HG02852 (cell line): ENCODE measurements around the gene ARNT2.

Experiments
- ATAC-seq: cut with Tn5 transposase; IDR thresholded peaks from one replicate; pipeline ENCODE4 v1.9.1; 2021; ENCODE audit warnings: mild to moderate bottlenecking, moderate library complexity; ENCODE audit not compliant: unreplicated experiment

The ARNT2 gene

DNA sequence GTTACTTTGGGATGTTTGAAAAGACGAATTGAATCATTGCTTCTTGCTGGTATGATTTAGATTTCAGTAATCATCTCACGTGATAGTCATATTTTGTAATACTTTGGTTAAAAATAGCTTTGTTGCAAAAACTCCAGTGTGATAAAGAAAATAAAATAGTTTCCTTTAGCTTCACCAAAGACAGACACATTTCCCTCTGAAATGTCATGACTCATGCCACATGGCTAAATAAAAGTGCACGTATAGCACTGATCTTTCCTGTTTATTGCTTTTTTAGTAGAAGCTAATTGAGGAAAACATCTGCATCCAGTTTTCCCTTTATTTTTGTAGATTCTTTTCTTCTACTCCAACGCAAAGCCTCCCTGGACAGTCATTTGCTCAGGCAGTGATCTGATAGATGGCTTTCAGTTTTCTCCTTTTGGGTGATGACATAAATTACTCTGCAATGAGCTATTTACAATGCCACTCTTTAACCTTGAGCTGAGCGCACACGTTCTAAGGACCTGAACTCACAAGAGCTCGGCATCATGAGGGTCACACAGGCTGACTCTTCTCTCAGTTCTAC, 84.9 kb downstream of the ARNT2 start:
- no peak for ATAC-seq

GRCh38 chr15:80490431-80490990, 86.3 kb downstream of the ARNT2 start:
- no peak for ATAC-seq

- ATAC-seq, result no peak
These were observed 87.1 kb downstream of the ARNT2 start for GRCh38 chr15:80491163-80491847.

DNA sequence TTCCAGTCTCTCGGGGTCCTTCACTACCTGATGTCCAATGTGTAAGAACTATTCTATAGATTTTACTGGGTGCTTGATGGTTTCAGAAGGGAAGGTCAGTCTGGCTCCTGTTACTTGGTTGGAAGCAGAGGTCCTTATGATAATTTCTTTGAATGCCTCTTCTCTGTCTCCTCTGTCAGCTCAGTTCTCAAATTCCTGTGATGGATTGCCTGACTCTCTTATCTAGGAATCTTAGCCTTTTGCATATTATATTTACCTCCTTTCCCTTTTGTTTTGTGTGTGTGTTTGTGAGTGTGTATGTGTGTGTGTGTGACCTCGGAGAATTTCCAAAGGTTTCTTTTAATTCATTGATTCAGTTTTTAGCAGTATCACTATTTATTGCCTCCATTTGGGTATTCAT, 88.2 kb downstream of the ARNT2 start:
- ATAC-seq, result no peak

GRCh38 chr15:80492874-80493273, 88.7 kb downstream of the ARNT2 start:
- ATAC-seq, result no peak

DNA sequence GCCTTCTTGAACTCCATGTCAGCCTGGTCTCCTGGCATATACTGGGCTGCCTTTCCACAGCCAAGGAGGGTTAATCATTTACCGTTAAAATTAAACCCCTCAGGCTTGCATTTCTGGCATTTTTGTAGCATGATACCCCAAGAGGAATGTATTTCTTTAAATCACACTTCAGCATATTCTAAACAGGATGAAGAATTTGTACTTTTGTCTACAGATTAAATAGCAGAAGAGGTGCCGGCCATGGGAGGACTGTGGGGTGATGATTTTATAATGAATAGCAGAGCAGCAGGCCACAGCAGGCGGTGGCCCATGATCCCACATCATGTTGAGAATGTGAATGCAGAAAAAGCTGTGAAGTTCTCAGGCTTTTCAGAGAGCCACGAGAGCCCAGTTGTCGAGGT, 90.2 kb downstream of the ARNT2 start:
- no peak for ATAC-seq

DNA sequence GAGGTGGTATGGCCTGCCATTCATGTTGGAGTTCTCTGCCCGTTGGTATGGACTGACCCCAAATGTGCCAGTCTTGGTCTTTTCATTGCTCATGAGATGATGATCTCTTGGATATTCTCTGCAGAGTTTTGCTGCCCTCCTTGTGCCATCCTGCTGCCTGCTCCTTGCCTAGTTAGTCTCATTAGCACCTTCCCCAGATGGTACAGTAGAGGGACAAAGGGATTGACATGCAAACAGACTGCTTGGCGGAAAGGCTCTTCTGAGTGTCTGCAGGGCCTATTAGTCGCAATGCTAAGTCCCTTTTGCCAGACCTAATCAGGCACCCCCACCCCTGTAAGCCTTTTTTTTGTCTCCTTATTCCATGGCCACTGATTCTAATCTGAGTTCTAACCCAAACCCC, 90.6 kb downstream of the ARNT2 start:
- ATAC-seq, result no peak

- ATAC-seq, result no peak
These were observed 91.3 kb downstream of the ARNT2 start for GRCh38 chr15:80495401-80495942.

DNA sequence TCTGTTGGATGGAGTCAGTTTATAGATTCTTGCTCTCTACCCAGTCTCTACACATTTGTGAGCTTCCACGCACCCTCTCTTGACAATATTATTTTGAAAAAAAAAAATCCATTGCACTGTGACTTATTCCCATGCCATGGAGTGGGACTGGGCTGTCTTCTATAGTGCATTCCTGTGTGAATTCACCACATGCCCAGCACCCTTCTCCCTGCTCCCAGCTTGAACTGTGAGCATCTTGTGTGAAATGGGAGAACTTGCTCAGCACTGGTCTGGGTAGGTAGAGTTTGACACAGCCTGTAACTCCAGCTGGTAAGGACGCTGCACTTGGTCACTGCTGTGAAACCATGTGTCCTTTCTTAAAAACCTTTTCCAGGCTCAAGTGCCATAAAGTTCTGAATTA, 91.9 kb downstream of the ARNT2 start:
- no peak for ATAC-seq

GRCh38 chr15:80497221-80497620, 93.0 kb downstream of the ARNT2 start:
- ATAC-seq, result no peak

- no peak for ATAC-seq
These were observed 94.5 kb downstream of the ARNT2 start for GRCh38 chr15:80498652-80499051.

GRCh38 chr15:80500021-80500420, 95.8 kb downstream of the ARNT2 start:
- no peak for ATAC-seq

- ATAC-seq, result no peak
These were observed 97.3 kb downstream of the ARNT2 start for GRCh38 chr15:80501476-80501875.

GRCh38 chr15:80502782-80503181, 98.6 kb downstream of the ARNT2 start:
- no peak for ATAC-seq

DNA sequence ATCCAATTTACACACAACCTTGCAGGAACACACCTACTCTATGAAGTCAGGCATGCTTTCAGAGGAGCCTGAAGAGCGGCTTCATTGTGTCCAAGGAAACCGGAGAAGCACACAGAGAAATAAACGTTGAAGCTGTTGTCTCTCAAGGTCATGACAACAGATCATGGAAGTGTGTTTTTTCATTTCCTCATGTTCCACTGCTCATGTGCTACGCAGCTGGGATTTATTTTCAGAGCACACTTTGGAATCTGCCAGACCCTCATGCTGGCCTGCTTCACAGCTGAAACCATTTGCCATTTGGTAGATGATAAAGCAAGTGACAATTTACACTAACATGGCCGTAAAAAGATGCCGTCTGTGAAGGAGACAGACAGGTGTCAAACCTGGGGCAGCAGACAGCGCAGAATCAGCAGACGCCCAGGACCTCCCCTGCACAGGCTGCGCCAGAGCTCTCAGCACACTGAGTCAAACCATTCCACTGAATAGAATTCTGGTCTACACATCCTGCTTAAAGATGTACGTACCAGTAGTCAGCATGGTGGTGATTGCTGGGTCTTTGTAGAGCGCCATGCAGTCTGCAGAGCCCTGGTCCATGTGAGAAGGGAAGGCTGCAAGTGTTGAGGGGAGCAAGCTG, 99.3 kb downstream of the ARNT2 start:
- ATAC-seq, result no peak

DNA sequence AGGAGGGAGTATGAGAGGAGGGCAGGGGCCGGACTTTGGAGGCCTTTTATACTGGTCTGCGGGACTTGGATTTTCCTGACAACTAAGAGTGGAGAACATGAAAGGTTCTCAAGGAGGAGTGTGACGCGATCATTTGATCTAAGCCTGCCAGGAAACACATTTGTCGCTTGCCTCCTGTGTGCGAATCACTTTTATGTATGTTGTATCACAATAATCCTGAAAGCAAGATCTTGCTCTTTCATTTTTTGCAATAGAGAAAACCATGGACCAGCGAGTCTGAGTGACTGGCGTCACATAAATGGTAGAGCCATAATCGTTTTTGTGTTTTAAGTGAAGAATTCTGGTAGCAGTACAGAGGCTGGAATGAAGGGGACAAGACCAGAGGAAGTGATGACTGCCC, 100.7 kb downstream of the ARNT2 start:
- no peak for ATAC-seq

DNA sequence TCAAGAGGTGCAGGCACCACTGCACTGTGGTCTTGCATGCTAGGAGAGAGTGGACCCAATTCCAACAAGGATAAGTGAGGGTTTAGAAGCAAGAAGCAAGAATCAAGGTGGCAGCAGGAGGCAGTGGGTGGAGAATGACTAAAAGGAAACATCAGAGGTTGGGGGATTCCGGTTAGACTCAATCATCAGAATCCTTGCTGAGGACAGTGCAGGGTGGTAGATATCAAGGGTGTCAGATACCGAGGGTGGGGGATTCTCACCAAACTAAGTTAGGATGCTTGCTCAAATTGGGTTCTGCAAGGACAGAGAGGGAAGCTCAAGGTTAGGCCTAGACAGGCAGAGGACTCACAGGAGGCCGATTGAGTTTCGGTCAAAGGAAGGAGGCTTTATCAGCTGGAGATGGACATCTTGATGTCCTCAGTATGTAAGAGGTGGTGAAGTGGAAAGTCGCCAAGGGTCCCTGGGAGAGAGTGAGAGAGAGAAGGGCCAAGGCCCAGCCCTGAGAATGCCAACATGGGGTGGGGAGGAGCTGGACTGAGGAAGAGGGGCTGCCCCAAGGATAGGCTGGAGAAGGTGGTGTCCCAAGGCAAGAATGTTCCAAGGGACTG, 102.2 kb downstream of the ARNT2 start:
- ATAC-seq, result no peak

- ATAC-seq, result no peak
These were observed 102.9 kb downstream of the ARNT2 start for GRCh38 chr15:80507131-80507530.

DNA sequence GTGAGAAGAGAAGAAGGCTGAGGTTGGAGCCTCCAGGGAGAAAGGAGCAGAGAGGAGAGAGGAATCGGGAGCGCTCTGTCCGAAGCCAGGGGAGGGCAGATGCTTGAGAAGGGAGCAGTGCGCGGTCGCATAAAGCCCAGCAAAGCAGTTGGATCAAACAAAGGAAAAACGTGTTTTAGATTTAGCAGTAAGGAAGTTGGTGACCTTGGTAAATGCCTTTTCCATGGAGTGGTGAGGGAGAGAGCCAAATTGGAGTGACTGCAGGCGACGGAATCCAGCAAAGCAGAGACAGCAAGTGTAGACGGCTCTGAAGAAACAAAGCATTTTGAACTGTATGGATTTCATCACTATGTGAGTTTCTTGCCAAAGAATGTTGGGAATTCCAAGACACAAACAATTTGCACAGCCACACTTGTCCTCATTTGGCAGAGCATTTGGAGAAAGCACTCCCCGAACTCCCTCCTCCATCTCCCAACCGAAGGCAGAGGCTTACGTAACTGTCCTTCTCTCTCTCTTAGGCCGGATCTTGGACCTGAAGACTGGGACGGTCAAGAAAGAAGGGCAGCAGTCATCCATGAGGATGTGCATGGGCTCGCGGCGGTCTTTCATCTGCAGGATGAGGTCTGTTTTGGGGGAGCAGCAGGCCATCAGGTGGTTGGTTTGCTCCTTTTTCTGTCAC, 103.6 kb downstream of the ARNT2 start:
- ATAC-seq, result no peak

DNA sequence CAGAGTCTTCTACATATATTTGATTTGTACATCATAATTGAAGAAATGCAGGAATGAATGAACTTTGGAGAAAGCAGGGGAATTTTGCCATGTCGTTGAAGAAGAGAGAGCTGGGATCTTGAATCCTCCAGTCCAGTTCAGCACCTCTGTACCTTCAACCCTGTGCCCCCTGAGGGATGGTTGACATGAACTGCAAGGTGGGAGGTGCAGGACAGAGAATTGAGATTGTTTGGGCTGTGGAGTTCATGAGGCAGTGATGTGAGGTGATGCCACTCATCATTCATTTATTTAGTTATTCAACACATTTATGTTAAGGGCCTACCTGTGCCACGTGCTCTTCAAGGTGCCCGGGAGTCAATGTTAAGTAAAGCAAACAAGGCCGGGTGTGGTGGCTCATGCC, 104.6 kb downstream of the ARNT2 start:
- no peak for ATAC-seq

- ATAC-seq, result no peak
These were observed 105.6 kb downstream of the ARNT2 start for GRCh38 chr15:80509800-80510199.
